DMS53 treated with DMSO at 0.1 percent for 48 hours (cell line): ENCODE data around the gene THBS2.

Experiments
- DNase-seq: peaks from one replicate; lab custom pipeline; 2025; ENCODE audit not compliant: unreplicated experiment; lab: John Stamatoyannopoulos, UW

Gene THBS2

DNA sequence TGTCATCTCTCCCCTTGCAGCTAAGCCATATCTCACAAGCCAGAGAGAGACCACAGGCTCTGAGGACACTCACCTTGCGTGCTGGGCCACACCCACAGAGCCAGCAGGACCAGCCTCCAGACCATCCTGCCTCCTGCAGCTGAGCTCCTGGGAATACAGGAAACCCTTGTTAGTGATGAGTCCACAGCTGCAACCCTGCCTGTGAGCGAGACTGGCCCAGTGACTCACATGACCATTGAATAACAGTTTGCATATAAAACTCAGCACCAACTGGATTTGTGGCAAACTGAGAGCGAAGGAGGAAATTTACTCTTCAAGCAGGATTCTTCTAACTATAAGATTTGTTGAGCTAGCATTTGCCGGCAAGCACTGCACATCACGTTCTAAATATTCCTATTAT lies 3.0 kb downstream of the THBS2 start:
- DNase-seq: no peak

GRCh38 chr6:169249057-169249456 lies 4.6 kb downstream of the THBS2 start:
- DNase-seq: no peak

GRCh38 chr6:169248521-169248971 lies 5.1 kb downstream of the THBS2 start:
- DNase-seq: no peak

- no peak for DNase-seq
Observed at GRCh38 chr6:169247991-169248390, 5.7 kb downstream of the THBS2 start.

DNA sequence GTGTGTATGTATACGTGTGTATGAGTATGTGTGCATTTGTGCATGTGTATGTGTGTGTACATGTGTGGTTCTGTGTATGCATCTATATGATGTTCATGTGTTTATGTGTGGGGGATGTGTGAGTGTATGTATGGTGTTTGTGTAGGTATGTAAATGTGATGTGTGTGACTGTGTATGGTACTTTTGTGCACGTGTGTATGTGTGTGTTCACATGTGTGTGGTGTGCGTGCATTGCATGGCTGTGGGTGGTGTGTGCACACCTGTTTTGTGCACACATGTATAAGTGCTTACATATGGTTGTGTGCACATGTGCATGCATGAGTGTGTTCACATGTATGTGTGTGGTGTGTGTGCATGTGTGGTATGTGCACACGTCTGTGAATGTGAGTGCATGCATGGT lies 6.2 kb downstream of the THBS2 start:
- DNase-seq: no peak

- DNase-seq: no peak
Observed at GRCh38 chr6:169246445-169246844, 7.2 kb downstream of the THBS2 start.

DNA sequence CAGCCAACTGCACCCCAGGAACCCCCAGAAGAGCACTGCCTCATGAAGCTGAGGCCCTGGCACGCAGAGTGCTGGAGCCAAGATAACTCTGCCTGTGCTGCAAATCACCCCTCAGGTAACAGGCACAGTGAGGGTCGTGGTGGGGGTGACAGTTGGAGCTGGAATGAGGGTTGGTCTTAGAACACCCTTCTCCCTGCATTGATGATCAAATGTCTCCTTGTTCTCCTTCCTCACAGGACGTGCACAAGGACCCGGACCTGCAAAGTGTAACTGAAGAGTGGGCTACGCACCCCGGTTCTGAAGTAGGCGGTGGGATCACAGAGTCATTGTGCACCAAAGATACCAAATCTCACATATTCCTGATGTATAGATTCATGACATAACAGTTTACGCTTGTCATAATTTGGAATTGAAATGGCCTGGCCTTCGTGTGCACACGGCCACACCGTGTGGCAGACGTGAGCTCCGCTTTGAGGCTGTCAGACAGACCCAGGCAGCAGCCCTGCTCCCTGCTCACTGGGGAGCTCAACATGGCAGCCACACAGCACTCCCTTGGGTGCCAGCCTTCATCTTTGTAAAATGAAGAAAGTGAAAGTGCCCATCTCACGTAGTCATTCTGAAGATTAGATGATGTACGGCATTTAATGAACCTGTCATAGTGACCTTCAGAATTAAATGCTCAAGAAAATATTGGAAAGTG lies 8.8 kb downstream of the THBS2 start:
- no peak for DNase-seq

- no peak for DNase-seq
Observed at GRCh38 chr6:169243661-169244060, 10.0 kb downstream of the THBS2 start.

GRCh38 chr6:169243186-169243585 lies 10.5 kb downstream of the THBS2 start:
- DNase-seq: no peak

DNA sequence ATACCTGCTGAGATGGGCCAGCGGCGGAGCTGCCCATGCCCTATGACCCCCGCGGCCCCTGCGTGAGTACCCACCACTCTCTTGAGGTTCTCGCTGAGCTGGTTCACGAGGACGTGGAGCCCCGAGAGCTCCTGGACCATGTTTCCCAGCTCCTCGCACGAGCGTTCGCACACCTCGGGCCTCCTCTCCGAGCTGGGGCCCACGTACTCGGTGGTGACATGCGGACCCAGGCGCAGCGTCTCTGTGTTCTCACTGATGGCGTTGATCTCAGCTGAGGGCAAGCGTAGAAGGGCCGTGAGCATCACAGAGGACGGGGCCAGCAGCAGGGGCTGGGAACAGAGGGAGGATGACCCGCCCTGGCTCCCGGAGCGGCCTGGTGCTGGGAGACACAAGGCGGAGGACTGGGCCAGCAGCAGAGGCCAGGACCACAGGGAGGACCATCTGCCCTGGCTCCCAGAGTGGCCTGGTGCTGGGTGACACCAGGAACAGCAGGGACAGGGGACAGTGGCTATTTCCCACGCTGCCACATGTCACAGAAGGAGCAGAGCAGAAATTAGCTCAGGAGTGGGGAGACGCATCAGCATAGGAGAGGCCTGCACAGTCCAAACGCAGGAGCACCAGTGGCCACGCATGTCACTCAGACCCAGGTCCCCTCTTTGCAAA lies 11.8 kb downstream of the THBS2 start:
- no peak for DNase-seq

- no peak for DNase-seq
Observed at GRCh38 chr6:169240591-169241390, 12.9 kb downstream of the THBS2 start.

GRCh38 chr6:169240125-169240524 lies 13.5 kb downstream of the THBS2 start:
- no peak for DNase-seq

DNA sequence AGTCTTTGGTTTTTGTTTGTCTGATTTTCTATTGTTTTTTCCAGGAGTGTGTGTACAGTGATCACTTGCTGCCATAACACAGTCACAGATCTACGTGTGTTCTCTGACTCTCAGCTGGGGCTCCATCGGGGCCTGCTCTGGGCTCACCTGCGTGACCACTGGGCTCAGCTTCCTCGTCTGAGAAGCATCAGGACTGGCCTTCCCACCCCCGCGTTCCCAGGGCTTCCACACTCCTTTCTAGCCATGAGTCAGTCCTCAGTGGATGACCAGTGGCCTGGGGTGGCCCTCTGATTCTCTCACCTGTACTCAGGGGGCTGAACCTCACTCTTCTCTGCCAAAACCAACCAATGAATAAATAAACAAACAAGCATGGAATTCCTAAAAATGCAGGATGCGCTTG lies 14.5 kb downstream of the THBS2 start:
- DNase-seq: no peak

DNA sequence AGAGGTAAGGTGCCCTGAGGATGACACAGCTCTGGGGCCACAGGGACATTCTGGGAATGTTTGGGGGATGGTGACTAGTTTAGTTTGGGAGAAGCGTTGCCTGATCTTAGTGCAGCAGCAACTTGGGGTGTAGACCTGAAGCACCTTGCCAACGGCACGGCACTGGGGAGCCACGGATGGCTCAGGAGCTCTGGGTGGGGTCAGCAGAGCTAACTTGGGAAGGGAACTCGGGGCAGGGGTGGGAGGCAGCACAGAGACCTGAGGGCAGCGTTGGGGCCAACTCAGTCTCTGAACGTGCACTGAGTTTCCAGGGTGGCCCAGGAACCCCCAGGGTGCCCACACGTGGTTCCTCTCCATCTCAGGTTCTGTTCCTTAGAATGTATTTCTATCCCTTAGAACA lies 14.9 kb downstream of the THBS2 start:
- no peak for DNase-seq

- DNase-seq: no peak
Observed at GRCh38 chr6:169237496-169238134, 16.0 kb downstream of the THBS2 start.

DNA sequence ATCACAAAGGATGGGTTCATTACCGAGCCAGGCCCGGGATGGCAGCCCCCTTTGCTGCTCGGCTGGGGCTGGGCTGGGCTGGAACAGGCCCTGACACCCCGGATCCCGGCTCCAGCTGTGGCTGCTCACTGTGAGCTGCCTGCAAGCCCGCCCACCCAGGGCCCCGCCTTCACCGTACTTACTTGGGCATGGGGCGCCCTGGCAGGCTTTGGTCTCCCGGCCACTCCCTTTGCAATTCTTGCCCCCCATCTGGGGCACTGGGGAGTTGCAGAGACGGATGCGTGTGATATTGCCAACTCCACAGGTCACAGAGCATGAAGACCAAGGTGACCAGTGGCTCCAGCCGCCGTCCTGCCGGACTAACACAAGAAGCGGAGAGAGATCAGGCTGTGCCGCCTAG lies 16.7 kb downstream of the THBS2 start:
- no peak for DNase-seq

DNA sequence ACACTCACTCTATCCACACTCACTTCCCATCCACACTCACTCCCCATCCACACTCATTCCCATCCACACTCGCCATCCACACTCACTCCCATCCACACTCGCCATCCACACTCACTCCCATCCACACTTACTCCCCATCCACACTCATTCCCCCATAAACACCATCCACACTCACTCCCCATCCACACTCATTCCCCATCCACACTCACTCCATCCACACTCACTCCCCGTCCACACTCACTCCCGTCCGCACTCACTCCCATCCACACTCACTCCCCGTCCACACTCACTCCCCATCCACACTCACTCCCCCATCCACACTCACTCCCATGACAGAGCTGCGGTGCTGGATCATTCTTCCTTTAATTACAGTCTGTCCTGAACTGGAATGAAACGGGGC lies 17.1 kb downstream of the THBS2 start:
- no peak for DNase-seq

DNA sequence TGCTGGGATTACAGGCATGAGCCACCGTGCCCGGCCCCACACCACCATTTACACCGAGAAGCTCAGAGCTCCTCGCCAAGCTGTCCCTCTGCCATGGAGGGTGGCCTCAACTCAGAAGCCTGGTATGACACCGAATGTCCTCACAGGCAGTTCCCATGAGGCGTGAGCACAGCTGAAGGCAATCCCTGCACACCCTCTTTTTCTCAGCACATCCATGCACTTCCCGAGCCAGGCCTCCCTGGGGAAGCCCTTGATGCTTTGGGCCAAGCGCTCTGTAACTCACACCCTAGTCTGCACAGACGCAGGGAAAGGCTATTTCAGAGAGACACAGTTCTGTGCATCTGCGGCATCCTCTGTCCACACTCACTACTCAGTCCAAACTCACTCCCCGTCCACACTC lies 18.4 kb downstream of the THBS2 start:
- DNase-seq: no peak

GRCh38 chr6:169234634-169235033 lies 19.0 kb downstream of the THBS2 start:
- no peak for DNase-seq

- DNase-seq: no peak
Observed at GRCh38 chr6:169233832-169234231, 19.8 kb downstream of the THBS2 start.

DNA sequence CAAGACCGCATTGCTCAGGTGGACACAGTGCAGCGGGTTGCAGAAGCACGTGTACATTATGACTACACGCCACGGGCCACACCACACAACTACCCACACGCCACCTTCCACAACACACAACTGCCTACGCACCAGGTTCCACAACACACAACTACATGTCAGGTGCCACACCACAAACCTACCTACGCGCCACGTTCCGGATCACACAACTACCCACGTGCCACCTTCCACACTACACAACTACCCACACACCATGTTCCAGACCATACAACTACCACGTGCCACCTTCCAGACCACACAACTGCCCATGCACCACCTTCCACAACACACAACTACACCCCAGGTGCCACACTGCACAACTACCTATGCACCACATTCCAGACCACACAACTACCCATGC lies 20.5 kb downstream of the THBS2 start:
- DNase-seq: no peak
